Smooth muscle cell of the umbilical artery (primary cell): ENCODE measurements around the gene SPRR2B. TPM values are rescaled to one million over a fixed set of nuclear protein-coding genes. Genes with fewer than 3 reads are reported as not detected.

ENCODE experiments used
- total RNA-seq: library from RNA; depleted of rRNA; stranded (reverse); fragments of >200 nt; gene quantifications from 2 replicates; pipeline ENCODE4 v1.2.3, GENCODE V29; 2014

Gene SPRR2B
- total RNA-seq: not detected in 2 replicates

DNA sequence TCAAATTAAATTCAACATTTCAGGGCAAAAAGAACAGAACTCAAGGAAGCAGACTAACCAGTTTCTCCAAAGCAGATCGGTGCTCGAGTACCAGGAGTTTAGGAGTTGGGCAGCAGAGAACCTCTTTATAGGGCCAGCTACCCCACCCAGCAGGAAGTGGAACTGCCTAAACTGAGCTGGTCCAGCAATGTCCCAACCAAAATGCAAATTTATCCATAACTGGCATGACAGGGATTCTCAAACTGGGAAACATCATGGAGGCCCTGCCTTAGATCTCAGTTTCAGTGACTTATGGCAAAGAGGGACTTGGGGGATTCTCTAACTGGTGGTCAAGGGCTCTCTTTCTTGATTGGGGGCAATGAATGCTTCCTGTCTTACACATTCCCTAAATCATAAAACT lies at the start of gene SPRR2B:
SPRR2B (minus strand) TSS at position 101 of the 400 bp plus-strand sequence. CDS start 772 bp downstream, outside the sequence.

DNA sequence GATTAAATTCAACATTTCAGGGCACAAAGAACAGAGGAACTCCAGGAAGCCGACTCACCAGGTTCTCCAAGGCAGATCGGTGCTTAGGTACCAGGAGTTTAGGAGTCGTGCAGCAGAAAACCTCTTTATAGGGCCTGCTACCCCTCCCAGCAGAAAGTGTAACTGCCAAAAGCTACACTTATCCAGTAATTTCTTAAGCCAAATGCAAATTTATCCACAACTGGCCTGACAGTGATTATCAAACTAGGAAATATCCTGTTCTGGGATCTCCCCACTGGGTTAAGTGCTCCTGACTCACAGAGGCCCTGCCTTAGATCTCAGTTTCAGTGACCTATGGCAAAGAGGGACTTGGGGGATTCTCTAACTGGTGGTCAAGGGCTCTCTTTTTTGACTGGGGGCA lies 42.0 kb upstream of the SPRR2B start, which contains the start of gene SPRR2F:
SPRR2F (minus strand) TSS at position 101 of the 400 bp plus-strand sequence. CDS start 783 bp downstream, outside the sequence.

DNA sequence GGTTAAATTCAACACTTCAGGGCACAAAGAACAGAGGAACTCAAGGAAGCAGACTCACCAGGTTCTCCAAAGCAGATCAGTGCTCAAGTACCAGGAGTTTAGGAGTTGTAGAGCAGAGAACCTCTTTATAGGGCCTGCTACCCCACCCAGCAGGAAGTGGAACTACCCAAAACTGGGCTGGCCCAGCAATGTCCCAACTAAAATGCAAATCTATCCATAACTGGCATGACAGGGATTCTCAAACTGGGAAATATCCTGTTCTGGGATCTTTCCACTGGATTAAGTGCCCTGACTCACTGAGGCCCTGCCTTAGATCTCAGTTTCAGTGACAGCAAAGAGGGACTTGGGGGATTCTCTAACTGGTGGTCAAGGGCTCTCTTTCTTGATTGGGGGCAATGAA lies 23.0 kb upstream of the SPRR2B start, which contains the start of gene SPRR2E:
SPRR2E (minus strand) TSS at position 101 of the 400 bp plus-strand sequence. CDS start 775 bp downstream, outside the sequence.

GRCh38 chr1:153057375-153057774 lies 14.0 kb downstream of the SPRR2B start, which contains the start of gene SPRR2A:
Gene SPRR2A, minus strand, starts transcription at chr1:153057512. Its CDS starts 777 bp downstream, at chr1:153056735.

GRCh38 chr1:153040950-153041631 lies 30.3 kb downstream of the SPRR2B start, which contains the start of gene SPRR2D:
Gene SPRR2D, minus strand, starts transcription at chr1:153041120. Its CDS starts 774 bp downstream, at chr1:153040346.

GRCh38 chr1:153030895-153031294 lies 40.5 kb downstream of the SPRR2B start, which contains the start of gene SPRR1B:
Gene SPRR1B, plus strand, starts transcription at chr1:153031203. Its CDS starts 1,143 bp downstream, at chr1:153032346.

Other genes starting within 250 kb of the SPRR2B start
- gene LCE1A, start 244.1 kb downstream of the SPRR2B start, total RNA-seq: not detected in 2 replicates
- gene LCE6A, start 228.8 kb downstream of the SPRR2B start, total RNA-seq: not detected in 2 replicates
- gene LCE7A, start 211.6 kb downstream of the SPRR2B start, total RNA-seq: not detected in 2 replicates
- not detected in 2 replicates for gene SMCP, start 193.3 kb downstream of the SPRR2B start, total RNA-seq
- 1.1 TPM in 1 of 2 replicates, not detected in the other for gene IVL, start 163.1 kb downstream of the SPRR2B start, total RNA-seq
- gene SPRR5, start 124.4 kb downstream of the SPRR2B start, total RNA-seq: not detected in 2 replicates
- gene SPRR4, start 101.0 kb downstream of the SPRR2B start, total RNA-seq: not detected in 2 replicates
- gene SPRR1A, start 87.5 kb downstream of the SPRR2B start, total RNA-seq: not detected in 2 replicates
- gene SPRR3, start 69.9 kb downstream of the SPRR2B start, total RNA-seq: not detected in 2 replicates
- gene SPRR1B, start 40.4 kb downstream of the SPRR2B start, total RNA-seq: not detected in 2 replicates
- gene SPRR2D, start 30.5 kb downstream of the SPRR2B start, total RNA-seq: not detected in 2 replicates
- gene SPRR2A, start 14.1 kb downstream of the SPRR2B start, total RNA-seq: not detected in 2 replicates
- gene SPRR2E, start 22.9 kb upstream of the SPRR2B start, total RNA-seq: not detected in 2 replicates
- not detected in 2 replicates for gene SPRR2F, start 41.9 kb upstream of the SPRR2B start, total RNA-seq
- not detected in 2 replicates for gene SPRR2G, start 79.3 kb upstream of the SPRR2B start, total RNA-seq
- gene LELP1, start 131.8 kb upstream of the SPRR2B start, total RNA-seq: not detected in 2 replicates
- gene PRR9, start 146.0 kb upstream of the SPRR2B start, total RNA-seq: 0.51 TPM in 1 of 2 replicates, not detected in the other
- not detected in 2 replicates for gene LORICRIN, start 188.1 kb upstream of the SPRR2B start, total RNA-seq
- gene PGLYRP3, start 241.3 kb upstream of the SPRR2B start, total RNA-seq: not detected in 2 replicates